ENCODE data around the gene MFAP3L.
"Not testable (repeated sequence)": the region's sequence is repeated elsewhere in the genome, so short reads cannot be mapped to it uniquely, and the experiment has no call there.

The MFAP3L gene

DNA sequence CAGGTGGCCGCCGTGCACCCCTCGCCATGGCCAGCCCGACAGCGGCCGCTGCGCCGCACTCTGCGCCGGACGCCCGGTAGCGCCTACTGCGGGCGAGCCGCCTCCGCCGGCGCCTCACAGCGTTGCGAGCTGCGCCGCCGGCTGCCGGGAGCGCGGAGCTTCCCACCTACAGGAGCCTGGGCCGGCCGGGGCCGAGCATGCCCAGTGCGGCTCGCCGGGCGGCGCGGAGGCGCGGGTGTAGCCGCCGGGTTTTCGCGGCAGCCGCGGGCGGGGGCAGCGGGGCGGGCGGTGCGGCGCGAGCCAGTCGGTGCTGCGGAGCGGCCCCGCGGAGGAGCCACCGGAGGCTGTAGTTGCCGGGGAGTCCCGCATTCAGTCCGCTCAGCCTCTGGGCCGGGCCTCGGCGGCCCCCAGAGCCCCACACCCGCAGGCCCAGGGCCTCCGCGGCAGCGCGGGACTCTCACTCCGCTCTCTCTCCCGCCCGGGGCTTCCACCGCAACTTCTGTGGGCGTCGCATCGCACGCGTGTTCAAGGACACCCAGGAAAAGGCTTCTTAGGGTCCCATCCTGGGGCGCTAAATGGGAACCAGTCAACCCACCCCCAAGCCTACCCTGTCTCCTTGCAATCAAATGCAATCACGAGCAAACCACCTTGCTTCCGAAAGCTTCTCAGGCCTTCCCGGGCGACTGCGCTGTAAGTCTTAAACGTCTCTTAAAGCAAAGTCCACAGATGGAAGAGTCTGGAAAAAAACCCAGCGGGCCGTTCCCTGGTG, at the start of gene MFAP3L:
MFAP3L (minus strand) TSS at position 143 of the 769 bp plus-strand sequence. CDS start 20,518 bp downstream, outside the sequence.
- peak; percentile 94 for DNase-seq (ENCODE audit: low spot score)

GRCh38 chr4:170071196-170071595, 45.0 kb upstream of the MFAP3L start:
- no peak for DNase-seq (ENCODE audit: low spot score)

DNA sequence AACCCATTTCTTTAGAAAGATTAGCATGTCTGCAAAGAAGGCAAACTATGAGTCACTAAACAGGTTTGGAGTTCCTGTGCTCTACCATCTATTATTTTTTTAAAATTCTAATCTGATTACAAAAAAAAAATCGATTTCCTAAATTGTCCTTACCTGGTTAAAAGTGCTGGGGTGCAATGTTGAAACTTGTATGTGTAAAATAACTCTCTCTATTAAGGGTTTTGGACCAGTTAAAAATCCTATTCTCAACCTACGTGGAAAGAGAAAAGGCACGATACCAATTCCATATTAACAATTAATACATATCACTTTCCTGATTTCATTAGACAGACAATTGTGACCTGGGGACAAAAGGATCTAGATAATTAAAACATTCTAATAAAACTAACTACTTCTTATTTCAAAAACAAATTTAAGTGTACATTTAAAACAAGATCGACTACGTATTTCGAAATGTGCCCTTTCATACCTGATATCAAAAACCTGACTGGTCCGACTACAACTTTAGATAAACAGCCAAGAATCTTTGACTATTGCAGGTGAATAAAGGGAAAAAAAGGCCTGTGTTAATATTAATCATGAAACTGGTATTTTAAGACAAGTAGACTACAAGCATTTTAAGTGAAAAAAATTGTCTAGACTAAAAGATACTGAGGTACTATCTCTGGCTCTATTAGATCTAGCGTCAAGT, 42.4 kb upstream of the MFAP3L start:
- DNase-seq (ENCODE audit: low spot score), result no peak

- DNase-seq (ENCODE audit: low spot score), result no peak
Measured at GRCh38 chr4:170059421-170059820, 33.2 kb upstream of the MFAP3L start.

GRCh38 chr4:170058826-170059225, 32.6 kb upstream of the MFAP3L start:
- no peak for DNase-seq (ENCODE audit: low spot score)

GRCh38 chr4:170057866-170058265, 31.7 kb upstream of the MFAP3L start:
- DNase-seq (ENCODE audit: low spot score), result no peak

- no peak for DNase-seq (ENCODE audit: low spot score)
Measured at GRCh38 chr4:170052919-170053318, 26.7 kb upstream of the MFAP3L start.

- no peak for DNase-seq (ENCODE audit: low spot score)
Measured at GRCh38 chr4:170051402-170051801, 25.2 kb upstream of the MFAP3L start.

GRCh38 chr4:170049766-170050165, 23.6 kb upstream of the MFAP3L start:
- no peak for DNase-seq (ENCODE audit: low spot score)

GRCh38 chr4:170047771-170048354, 21.7 kb upstream of the MFAP3L start:
- DNase-seq (ENCODE audit: low spot score), result no peak

DNA sequence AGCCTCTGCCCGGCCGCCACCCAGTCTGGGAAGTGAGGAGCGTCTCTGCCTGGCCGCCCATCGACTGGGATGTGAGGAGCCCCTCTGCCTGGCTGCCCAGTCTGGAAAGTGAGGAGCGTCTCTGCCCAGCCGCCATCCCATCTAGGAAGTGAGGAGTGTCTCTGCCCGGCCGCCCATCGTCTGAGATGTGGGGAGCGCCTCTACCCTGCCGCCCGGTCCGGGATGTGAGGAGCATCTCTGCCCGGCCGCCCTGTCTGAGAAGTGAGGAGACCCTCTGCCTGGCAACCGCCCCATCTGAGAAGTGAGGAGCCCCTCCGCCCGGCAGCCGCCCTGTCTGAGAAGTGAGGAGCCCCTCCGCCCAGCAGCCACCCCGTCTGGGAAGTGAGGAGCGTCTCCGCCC, 20.0 kb upstream of the MFAP3L start:
- not testable (repeated sequence) for DNase-seq (ENCODE audit: low spot score)

DNA sequence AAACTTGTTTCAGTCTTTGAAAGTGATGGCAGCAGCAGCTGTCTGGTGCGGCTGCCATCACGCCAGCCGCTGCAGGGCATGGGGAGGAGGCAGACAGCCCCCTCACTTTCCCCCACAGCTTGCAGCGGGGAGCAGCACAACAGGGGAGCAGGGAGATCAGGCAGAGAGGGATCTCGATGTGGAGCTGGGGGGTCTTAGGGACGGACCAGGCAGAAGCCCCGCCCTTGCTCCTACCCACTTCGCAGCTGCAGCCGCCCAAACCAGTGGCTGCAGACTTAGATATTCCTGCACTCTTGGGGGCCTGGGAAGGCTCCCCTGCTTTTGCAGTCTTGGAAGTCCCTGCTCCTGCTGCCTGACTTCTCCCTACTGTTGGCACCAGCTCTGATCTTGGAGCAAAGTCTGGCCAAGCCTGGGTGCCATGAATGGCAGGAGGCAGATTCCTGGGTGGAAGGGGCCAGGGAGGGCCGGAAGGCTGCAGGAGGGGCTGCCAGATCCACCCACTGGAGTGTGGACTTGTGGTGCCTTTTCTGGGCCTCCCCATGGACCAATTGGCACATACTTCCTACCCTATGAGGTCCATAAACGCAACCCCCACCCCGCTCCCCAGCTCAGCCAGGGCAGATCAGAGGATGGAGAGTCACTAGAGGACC, 14.0 kb upstream of the MFAP3L start:
- no peak for DNase-seq (ENCODE audit: low spot score)

DNA sequence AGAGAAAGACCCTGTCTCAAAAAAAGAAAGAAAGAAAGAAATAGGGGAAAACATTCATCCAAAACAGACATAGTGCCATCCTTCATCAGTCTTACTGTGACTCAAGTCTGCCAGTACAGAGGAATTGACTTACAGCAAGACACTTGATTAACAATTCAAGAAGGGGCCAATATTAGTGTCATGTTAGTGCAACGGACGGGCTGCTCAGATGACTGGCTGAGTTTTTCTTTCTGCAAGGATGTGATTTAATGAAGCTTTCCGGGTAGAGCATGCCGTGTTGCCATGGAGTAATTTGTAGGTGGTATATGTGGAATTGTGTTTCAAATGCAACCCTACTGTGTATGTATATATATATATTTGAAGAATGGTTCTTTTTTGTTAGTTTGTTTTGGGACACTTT, 12.6 kb upstream of the MFAP3L start:
- no peak for DNase-seq (ENCODE audit: low spot score)

DNA sequence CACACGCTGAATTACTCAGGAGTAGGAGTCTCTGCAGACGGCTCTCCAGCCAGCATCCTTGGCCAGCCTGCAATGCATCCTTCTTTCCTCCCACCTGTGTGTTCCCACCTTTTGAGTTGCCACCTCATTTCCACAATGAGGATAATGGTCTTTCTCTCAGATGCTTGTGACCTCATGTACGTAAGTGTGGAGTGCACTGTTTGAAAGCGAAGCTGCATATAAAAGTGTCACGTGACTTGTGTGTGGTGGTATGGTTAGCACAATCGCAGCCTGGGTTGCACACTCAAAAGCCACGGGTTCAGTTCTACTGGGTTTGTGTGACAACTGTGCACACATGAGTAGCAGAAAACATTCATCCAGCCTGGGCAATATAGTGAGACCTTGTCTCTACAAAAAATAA, 12.0 kb upstream of the MFAP3L start:
- DNase-seq (ENCODE audit: low spot score), result no peak

- DNase-seq (ENCODE audit: low spot score), result no peak
Measured at GRCh38 chr4:170037481-170037880, 11.3 kb upstream of the MFAP3L start.

DNA sequence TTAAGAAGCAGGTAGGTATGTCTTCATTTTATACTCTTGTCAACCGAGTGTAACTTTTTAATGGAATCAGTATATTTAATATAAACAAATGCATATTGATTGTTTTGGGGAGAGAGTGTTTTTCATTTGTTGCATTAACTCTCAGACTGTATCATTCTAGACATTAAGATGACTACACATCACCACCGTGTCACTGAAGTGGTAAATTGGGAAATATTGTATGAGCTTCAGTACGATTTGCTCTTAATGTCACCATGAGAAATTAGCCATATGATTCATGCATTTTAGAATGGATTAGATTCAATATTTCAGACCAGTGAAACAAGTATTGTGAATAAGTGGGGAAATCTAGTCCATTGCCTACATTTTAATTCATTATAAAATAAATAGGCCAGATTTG, 9.7 kb upstream of the MFAP3L start:
- no peak for DNase-seq (ENCODE audit: low spot score)

GRCh38 chr4:170035231-170035630, 9.0 kb upstream of the MFAP3L start:
- DNase-seq (ENCODE audit: low spot score), result no peak

DNA sequence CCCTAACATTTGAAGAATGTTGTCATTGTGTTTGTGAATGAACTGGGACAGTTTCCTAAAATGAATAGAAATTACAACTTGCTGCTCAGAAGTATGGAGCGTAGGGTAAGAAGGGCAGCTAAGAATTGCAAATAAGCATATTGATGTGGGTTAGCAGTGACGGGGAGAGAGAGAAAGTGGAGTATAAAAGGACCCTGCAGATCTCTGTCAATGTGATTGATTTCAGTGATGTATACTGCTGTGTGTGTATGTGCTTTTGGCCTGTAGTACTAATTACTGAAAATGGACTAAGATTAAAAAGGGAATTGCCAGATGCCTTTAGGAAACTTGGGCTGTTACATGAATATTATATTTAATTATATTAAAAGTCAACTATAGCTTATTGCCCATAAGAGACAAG, 7.8 kb upstream of the MFAP3L start:
- DNase-seq (ENCODE audit: low spot score), result no peak

DNA sequence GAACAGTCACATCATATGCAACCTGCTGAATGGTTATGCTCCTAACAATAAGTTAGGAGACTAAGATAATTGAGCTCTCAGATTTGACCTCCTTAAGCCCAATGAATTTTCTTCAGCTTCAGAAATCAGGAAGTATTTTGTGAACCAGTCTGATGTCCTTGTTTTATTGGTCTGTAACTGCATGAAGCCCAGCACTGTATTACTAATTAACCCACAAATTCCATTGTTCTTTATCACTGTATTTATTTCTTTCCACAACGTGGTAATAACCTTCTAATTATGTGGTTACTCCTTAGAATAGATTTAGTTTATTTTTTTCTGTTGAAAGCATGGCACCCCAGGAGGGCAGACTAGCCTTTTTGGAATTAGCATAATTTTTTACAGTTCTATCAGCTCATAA, 3.9 kb upstream of the MFAP3L start:
- DNase-seq (ENCODE audit: low spot score), result no peak

DNA sequence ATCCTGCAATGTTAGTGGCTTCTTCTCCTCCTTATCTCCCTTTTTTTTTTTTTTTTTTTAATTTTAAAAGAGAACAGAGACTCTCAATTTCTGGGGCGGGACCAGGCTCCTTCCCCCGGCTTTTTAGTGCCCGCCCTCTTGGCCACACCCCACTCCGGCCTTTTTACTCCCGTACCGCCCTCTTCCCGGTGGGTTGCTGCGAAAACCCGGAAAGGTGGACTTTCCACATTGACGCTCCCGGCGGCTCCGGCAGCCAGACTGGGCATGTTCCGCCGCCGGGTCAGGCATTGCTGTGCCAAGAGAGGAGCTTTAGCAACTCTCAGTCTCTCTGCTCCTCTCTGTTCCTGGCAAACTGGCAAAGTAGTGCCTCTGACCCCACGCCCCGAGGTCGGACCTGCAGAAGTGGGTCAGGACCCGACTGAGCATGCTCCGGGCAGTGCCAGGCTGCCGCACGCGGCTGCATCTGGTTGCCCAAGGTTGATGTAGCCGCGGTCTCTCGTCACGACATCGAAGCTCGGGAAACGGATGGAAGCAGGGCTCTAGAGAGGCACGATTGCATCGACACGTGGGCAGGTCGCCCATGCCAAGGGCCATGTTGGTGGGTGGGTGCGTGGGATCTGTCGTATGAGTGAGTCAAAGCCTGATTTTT, 1.1 kb upstream of the MFAP3L start:
- peak; percentile 95 for DNase-seq (ENCODE audit: low spot score)

DNA sequence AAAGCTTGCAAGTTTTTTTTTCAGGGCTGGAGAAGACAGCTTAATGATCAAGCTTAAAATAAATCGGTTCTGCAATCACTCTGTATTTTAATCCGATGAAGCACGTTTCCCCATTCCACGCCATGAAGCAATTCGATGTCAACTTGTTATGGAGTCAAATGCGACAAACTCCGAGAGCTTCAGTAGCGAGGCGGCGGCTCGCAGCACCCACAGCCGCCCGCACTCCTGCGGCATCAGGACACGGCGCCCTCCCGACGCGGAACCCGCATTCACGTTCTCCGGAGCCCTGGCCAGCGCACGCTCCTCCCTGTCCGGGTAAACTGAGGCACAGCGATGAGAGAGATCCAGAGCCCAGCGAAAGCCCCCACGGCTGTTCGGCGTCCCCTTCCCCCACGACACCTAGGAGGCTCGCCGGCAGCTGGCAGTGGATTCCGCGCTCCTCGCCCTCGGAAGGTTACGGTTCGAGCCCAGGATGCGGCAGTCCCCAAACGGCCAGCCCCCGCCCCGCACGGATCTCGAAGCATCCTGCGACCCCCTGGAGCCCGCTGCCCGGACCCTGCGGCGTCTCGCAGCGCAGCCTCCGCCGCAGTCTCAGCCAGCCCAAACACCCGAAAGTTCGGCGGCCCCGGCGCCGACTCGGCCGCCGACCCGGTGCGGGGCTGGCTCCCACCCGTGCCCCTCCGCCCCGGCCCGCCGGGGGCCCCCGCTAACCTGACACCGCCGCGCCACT, 507 bp downstream of the MFAP3L start:
- DNase-seq (ENCODE audit: low spot score), result no peak

DNA sequence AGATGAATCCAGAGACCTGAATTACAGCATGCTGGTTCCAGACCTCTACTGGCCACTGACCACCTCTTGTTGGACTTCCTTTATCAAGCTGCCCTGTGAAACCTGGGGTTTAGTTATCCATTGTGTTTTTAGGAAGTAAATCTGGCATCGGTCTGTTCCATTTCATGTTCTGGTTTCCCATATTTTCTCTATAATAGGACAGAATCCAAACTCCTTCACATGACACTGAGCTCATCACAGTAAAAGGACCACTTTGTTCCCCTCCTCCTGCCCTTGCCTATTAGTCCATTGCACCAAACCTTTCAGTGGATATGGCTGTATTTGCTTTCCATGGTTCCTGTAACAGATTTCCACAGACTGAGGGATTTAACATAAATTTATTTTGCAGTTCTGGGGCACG, 4.0 kb downstream of the MFAP3L start:
- DNase-seq (ENCODE audit: low spot score), result no peak

All from ecto neural progenitor cell (in vitro differentiated cells).